ENCODE data around the gene NTPCR. TPM values are rescaled to one million over a fixed set of nuclear protein-coding genes. Genes with fewer than 3 reads are reported as not detected.

The NTPCR gene
- total RNA-seq, 4 donors from 2014 or later, result 13.5 to 53.3 (median 37.2) TPM

- Histone ChIP-seq H3K4me1 (peaks cover 0 to 10% (median 0%) of the 10 kb centered on the region in 4 donors), H3K4me3 (no peak overlapping the region), H3K27me3 (no peaks in the 10 kb centered on the region), H3K36me3 (no peaks in the 10 kb centered on the region), H3K9me3 (no peaks in the 10 kb centered on the region), H3K27ac (no peak overlapping the region)
- TF ChIP-seq POLR2AphosphoS5 (IDR thresholded peaks at IDR 0.05), result no peak
- 84% methylated on average over 4 of the region's 4 CpGs; no CpG with 5 or more reads in 1 of the 2 donors for WGBS, 2 donors (ENCODE audit: low coverage in 1 of 2)
- intact Hi-C loops (cut with DNase I; ENCODE audit: low total_unique reads) (no loop called here), in situ Hi-C loops (cut with MboI; ENCODE audit: low pct_ligation_motif_present in 1 of 4, low pct_unique_long_range_greater_than_20kb in 1 of 4, low sequenced_read_pairs in 3 of 4) (no loop called here)
- DNase-seq, result no peak
Measured at GRCh38 chr1:232915212-232915611, 35.2 kb upstream of the NTPCR start.

- H3K4me1 ChIP-seq, result peaks cover 0 to 10% (median 0%) of the 10 kb centered on the region in 4 donors
- intact Hi-C loops (cut with DNase I; ENCODE audit: low total_unique reads), result loop anchor here (1.0 kb wide), 1 partner anchor 22 kb away; no protein-coding TSS in a partner anchor
- no peaks in the 10 kb centered on the region for H3K9me3 ChIP-seq
- 66 to 82% methylated on average over 2 to 3 of the region's 3 CpGs for WGBS, 2 donors (ENCODE audit: low coverage in 1 of 2)
- TF ChIP-seq EP300 (IDR thresholded peaks at IDR 0.05; ENCODE audit: low read depth) (no peak), CTCF (IDR thresholded peaks at IDR 0.05) (no peak), POLR2AphosphoS5 (IDR thresholded peaks at IDR 0.05) (no peak), POLR2A (IDR thresholded peaks at IDR 0.05) (no peak)
- H3K36me3 ChIP-seq, result no peaks in the 10 kb centered on the region
- no peak overlapping the region for H3K27ac ChIP-seq
- in situ Hi-C loops (cut with MboI; ENCODE audit: low pct_ligation_motif_present in 1 of 4, low pct_unique_long_range_greater_than_20kb in 1 of 4, low sequenced_read_pairs in 3 of 4), result no loop called here
- no peak for DNase-seq
- H3K27me3 ChIP-seq, result no peaks in the 10 kb centered on the region
- no peak overlapping the region for H3K4me3 ChIP-seq
Measured at GRCh38 chr1:232917053-232917452, 33.4 kb upstream of the NTPCR start.

GRCh38 chr1:232921381-232921780, 29.0 kb upstream of the NTPCR start:
- H3K4me3 ChIP-seq, result no peak overlapping the region
- H3K9me3 ChIP-seq, result no peaks in the 10 kb centered on the region
- in situ Hi-C loops (cut with MboI; ENCODE audit: low pct_ligation_motif_present in 1 of 4, low pct_unique_long_range_greater_than_20kb in 1 of 4, low sequenced_read_pairs in 3 of 4), result no loop called here
- intact Hi-C loops (cut with DNase I; ENCODE audit: low total_unique reads), result loop anchor here (5.0 kb wide), 1 partner anchor 1784 kb away; no protein-coding TSS in a partner anchor
- no peaks in the 10 kb centered on the region for H3K36me3 ChIP-seq
- H3K27me3 ChIP-seq, result no peaks in the 10 kb centered on the region
- 73 to 80% methylated on average over 2 of the region's 2 CpGs for whole genome bisulfite sequencing, 2 donors (ENCODE audit: low coverage in 1 of 2)
- no peaks in the 10 kb centered on the region for H3K4me1 ChIP-seq
- no peak overlapping the region for H3K27ac ChIP-seq
- no peak for DNase-seq
- TF ChIP-seq POLR2A (IDR thresholded peaks at IDR 0.05), result no peak
- TF ChIP-seq POLR2AphosphoS5 (IDR thresholded peaks at IDR 0.05), result no peak
- TF ChIP-seq CTCF (IDR thresholded peaks at IDR 0.05), result no peak
- no peak for TF ChIP-seq EP300 (IDR thresholded peaks at IDR 0.05; ENCODE audit: low read depth)

GRCh38 chr1:232922485-232922884, 27.9 kb upstream of the NTPCR start:
- DNase-seq, result no peak
- intact Hi-C loops (cut with DNase I; ENCODE audit: low total_unique reads), result loop anchor here (5.0 kb wide), 1 partner anchor 1785 kb away; no protein-coding TSS in a partner anchor
- H3K4me1 ChIP-seq, result no peaks in the 10 kb centered on the region
- whole genome bisulfite sequencing, 2 donors (ENCODE audit: low coverage in 1 of 2), result 74% methylated on average over 2 of the region's 2 CpGs; no CpG with 5 or more reads in 1 of the 2 donors
- H3K27me3 ChIP-seq, result no peaks in the 10 kb centered on the region
- no peak overlapping the region for H3K4me3 ChIP-seq
- H3K9me3 ChIP-seq, result no peaks in the 10 kb centered on the region
- in situ Hi-C loops (cut with MboI; ENCODE audit: low pct_ligation_motif_present in 1 of 4, low pct_unique_long_range_greater_than_20kb in 1 of 4, low sequenced_read_pairs in 3 of 4), result no loop called here
- H3K36me3 ChIP-seq, result no peaks in the 10 kb centered on the region
- no peak overlapping the region for H3K27ac ChIP-seq
- TF ChIP-seq POLR2AphosphoS5 (IDR thresholded peaks at IDR 0.05), result no peak
- TF ChIP-seq CTCF (IDR thresholded peaks at IDR 0.05), result no peak
- no peak for TF ChIP-seq POLR2A (IDR thresholded peaks at IDR 0.05)
- TF ChIP-seq EP300 (IDR thresholded peaks at IDR 0.05; ENCODE audit: low read depth), result no peak

Data from transverse colon (tissue), 4 donors.